NCI-H2107 treated with DMSO at 0.1 percent for 48 hours (cell line): ENCODE results near the gene SCPEP1.

Source experiments
- DNase-seq: peaks from one replicate; lab custom pipeline; 2025; ENCODE audit not compliant: unreplicated experiment; lab: John Stamatoyannopoulos, UW

The SCPEP1 gene

GRCh38 chr17:56994009-56994792 lies 16.3 kb downstream of the SCPEP1 start:
- no peak for DNase-seq

GRCh38 chr17:56995766-56996165 lies 17.8 kb downstream of the SCPEP1 start:
- DNase-seq, result no peak

GRCh38 chr17:56997313-56997712 lies 19.4 kb downstream of the SCPEP1 start:
- no peak for DNase-seq

GRCh38 chr17:57001541-57001940 lies 23.6 kb downstream of the SCPEP1 start:
- no peak for DNase-seq

GRCh38 chr17:57002904-57003303 lies 25.0 kb downstream of the SCPEP1 start:
- no peak for DNase-seq

GRCh38 chr17:57004944-57005579 lies 27.1 kb downstream of the SCPEP1 start:
- DNase-seq, result peak; percentile 82

GRCh38 chr17:57006040-57006439 lies 28.1 kb downstream of the SCPEP1 start:
- DNase-seq, result no peak

- DNase-seq, result no peak
These were observed 31.0 kb downstream of the SCPEP1 start for GRCh38 chr17:57008958-57009357.

- DNase-seq, result peak; percentile 39
These were observed 32.0 kb downstream of the SCPEP1 start for GRCh38 chr17:57009737-57010445.

- no peak for DNase-seq
These were observed 32.6 kb downstream of the SCPEP1 start for GRCh38 chr17:57010487-57010886.

- no peak for DNase-seq
These were observed 33.6 kb downstream of the SCPEP1 start for GRCh38 chr17:57011491-57012015.

- DNase-seq, result no peak
These were observed 38.3 kb downstream of the SCPEP1 start for GRCh38 chr17:57016071-57016763.

- no peak for DNase-seq
These were observed 38.8 kb downstream of the SCPEP1 start for GRCh38 chr17:57016764-57017116.

GRCh38 chr17:57017625-57018024 lies 39.7 kb downstream of the SCPEP1 start:
- no peak for DNase-seq

- DNase-seq, result no peak
These were observed 42.3 kb downstream of the SCPEP1 start for GRCh38 chr17:57020208-57020607.

- DNase-seq, result no peak
These were observed 43.5 kb downstream of the SCPEP1 start for GRCh38 chr17:57021226-57021940.

GRCh38 chr17:57025876-57026275 lies 47.9 kb downstream of the SCPEP1 start:
- DNase-seq, result no peak

- DNase-seq, result no peak
These were observed 49.9 kb downstream of the SCPEP1 start for GRCh38 chr17:57027852-57028251.

- peak; percentile 90 for DNase-seq
These were observed 54.4 kb downstream of the SCPEP1 start for GRCh38 chr17:57032343-57032742.

- peak; percentile 80 for DNase-seq
These were observed 55.4 kb downstream of the SCPEP1 start for GRCh38 chr17:57033296-57033695.
